Stimulated activated CD4-positive, alpha-beta T cell treated with anti-CD3 and anti-CD28 coated beads, Interleukin-1b, Interleukin-23, amount 100 ng/mL, for 48 hours (primary cell): ENCODE results near the gene B3GALT6.

Source experiments
- DNase-seq: peaks from one replicate; pipeline ENCODE4 v3.0.0-alpha.2; 2020

B3GALT6 gene

DNA sequence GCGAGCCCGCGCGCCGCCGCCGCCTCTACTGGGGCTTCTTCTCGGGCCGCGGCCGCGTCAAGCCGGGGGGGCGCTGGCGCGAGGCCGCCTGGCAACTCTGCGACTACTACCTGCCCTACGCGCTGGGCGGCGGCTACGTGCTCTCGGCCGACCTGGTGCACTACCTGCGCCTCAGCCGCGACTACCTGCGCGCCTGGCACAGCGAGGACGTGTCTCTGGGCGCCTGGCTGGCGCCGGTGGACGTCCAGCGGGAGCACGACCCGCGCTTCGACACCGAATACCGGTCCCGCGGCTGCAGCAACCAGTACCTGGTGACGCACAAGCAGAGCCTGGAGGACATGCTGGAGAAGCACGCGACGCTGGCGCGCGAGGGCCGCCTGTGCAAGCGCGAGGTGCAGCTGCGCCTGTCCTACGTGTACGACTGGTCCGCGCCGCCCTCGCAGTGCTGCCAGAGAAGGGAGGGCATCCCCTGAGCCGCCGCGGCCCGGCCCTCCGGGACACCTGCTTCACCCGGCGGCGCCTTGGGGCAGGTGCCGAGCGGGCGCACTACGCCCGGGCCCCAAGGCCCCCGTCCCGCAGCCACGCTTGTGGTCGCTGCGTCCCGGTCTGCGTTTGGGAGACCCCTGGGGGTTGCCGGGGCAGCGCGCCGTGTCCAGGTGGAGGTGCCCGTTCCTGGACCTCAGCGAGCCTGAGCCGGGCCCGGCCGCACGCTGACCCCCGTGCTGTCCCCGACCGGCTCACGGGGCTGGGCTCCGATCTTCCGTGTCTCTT, 944 bp downstream of the B3GALT6 start:
- DNase-seq = no peak

GRCh38 chr1:1233567-1233892, 1.5 kb downstream of the B3GALT6 start:
- DNase-seq = no peak

GRCh38 chr1:1234180-1234808, 2.3 kb downstream of the B3GALT6 start:
- no peak for DNase-seq

GRCh38 chr1:1235016-1235744, 3.1 kb downstream of the B3GALT6 start:
- no peak for DNase-seq

- no peak for DNase-seq
Measured at GRCh38 chr1:1236176-1236763, 4.2 kb downstream of the B3GALT6 start.

DNA sequence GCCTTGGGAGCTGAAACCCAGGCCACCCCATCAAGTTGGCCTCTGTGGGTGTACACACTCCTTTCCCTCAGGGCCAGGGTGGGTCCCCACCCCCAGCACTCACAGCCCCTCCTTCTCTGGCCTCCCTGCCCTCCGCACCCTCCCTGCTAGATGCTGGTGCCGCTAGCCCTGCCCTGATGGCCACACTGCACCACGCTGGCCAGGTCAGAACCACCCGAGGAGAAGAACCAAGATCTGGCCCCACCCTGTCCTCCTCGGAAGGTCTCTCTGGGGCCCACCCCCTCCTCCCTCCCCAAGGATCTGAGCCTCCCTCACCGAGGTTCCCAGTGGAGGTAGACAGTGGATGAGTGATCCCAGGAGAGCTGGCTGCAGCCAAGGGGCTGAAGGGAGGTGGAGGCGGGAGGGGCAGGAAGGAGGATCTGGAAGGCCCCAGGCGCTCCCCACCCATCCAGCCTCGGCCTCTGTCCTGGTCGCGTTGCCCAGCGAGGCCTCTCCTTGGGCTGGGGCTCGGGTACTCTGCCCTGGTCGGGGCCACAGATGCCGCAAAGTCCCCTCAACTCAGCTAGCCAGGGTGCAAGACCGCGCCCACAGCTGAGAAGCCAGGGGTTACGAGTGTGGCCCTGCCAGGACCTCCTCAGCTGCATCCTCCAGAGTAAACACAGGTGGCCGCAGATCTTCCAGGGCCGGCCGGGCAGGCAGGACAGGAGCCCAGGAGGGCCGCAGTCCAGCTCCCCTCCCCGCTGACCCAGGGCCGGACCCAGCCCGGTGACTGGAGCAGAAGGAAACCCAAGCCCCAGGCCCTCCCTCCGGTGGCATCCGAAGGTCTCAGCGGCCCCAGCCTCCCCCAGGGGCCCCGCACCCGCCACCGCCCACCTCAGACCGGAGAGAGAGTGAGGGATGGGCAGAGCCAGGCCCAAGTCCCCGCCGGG, 5.2 kb downstream of the B3GALT6 start:
- no peak for DNase-seq

- DNase-seq = no peak
Measured at GRCh38 chr1:1237874-1238701, 6.1 kb downstream of the B3GALT6 start.

- no peak for DNase-seq
Measured at GRCh38 chr1:1238702-1239178, 6.7 kb downstream of the B3GALT6 start.

DNA sequence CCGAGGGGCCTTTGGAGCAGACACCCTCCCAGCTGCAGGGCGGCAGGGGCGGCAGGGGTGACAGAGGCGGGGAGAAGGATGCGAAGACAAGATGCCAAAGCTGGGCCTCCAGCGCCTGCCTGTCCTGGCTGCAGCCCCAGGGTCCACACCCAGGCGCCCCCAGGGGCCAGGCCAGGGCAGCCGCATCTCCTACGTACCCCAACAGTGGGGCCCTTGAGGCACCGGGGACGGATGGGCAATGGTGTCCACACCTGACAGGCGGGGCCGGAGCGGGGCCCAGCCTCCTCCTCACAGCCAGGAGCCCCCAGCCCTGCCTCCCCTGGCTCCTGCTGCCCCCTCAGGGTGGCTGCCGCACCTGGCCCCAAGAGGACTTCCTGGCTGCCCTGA, 7.2 kb downstream of the B3GALT6 start:
- DNase-seq = no peak

- no peak for DNase-seq
Measured at GRCh38 chr1:1239614-1240347, 7.7 kb downstream of the B3GALT6 start.

GRCh38 chr1:1240348-1240732, 8.3 kb downstream of the B3GALT6 start:
- no peak for DNase-seq

DNA sequence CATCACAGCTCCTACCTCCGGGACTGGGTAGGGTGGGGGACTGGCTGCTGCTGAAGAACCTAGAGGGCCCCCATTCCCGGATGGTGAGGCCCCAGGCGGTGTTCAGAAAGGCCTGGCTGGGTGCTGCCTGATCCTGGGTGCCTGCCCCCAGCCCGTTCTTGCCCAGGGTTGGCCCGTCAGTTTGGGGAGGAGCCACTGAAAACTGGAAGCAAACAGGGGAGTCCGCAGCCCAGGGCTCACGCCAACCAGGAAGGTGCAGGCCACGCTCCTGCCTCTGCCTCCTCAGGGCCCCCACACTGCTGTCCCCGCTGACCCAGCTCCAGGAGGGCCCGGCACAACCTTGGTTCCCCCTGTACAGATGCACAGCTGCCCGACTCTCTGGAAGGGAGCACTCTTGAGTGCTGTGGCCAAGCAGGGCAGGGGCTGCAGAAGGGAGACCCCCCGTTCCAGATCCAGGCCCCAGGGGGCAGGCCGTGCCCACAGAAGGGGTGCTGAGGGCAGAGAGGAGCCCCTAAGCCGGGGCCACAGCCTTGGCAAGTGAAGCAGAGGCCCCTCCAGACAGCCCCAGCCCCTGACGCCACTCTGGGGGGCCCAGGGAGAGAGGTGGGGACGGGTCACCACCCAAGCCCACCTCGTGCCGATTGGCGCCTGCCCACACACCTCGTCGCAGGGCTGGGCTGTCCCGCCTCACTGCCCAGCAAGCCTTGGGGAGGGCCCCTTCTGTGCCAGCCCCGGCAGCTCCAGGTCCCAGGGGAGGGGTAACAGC, 9.0 kb downstream of the B3GALT6 start:
- DNase-seq = no peak

- DNase-seq = no peak
Measured at GRCh38 chr1:1241588-1242219, 9.7 kb downstream of the B3GALT6 start.

GRCh38 chr1:1242461-1243265, 10.6 kb downstream of the B3GALT6 start:
- no peak for DNase-seq

- no peak for DNase-seq
Measured at GRCh38 chr1:1243266-1243660, 11.2 kb downstream of the B3GALT6 start.

GRCh38 chr1:1243807-1244191, 11.8 kb downstream of the B3GALT6 start:
- no peak for DNase-seq

GRCh38 chr1:1244192-1244811, 12.3 kb downstream of the B3GALT6 start:
- DNase-seq = no peak

DNA sequence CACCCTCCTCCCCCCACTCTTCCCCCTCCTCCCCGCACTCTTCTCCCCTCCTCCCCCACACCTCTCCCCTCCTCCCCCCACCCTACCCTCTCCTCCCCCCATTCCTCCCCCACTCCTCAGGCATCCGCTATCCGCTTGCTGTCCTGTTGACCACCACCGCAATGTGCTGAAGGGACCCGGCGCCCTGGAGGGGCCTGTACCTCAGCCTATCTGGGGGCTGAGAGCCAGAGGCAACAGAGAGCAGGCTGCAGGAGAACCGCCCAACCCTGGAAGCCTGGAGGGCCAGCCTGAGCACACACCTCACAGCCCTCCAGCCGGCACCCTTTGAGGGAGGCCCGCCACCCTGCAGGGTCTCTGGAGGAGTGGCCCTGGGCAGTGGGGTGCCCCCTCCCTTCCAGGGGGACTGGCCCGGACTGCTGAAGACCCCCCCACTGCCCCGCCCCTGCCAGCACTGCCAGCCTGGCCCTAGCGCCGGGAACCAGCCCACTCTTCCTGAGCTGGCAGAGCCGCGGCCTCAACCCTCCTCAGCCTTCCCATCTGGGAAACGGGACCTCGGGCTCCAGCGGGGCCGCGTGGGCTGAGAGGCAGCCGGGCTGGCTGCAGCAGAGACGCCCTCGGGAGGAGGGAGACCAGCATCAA, 13.3 kb downstream of the B3GALT6 start:
- no peak for DNase-seq
